ENCODE results near the gene RFFL.

GRCh38 chr17:35025541-35025940, 38.0 kb downstream of the RFFL start:
- TF ChIP-seq POLR2A (IDR thresholded peaks at IDR 0.05) (no peak), CTCF (IDR thresholded peaks at IDR 0.05) (no peak)
